Measurements from ENCODE around the gene PTPN4. TPM values are rescaled to one million over a fixed set of nuclear protein-coding genes. Genes with fewer than 3 reads are reported as not detected.

The PTPN4 gene
- total and polyA plus RNA-seq, 9 of the 15 experiments (the other 6 are each of a cell fraction or from before 2014, with no cell fraction given): 5.0 to 32.8 (median 27.3) TPM

- no peak for TF ChIP-seq ZMIZ1 (IDR thresholded peaks at IDR 0.05; ENCODE audit: low read depth in 2 of 2, low read length in 2 of 2)
- TF ChIP-seq HMBOX1 (IDR thresholded peaks at IDR 0.05): peak; percentile 91
- peak; percentile 95 for TF ChIP-seq FOSL1 (tag; conservative IDR thresholded peaks at IDR 0.05)
- no peak for TF ChIP-seq FOXJ2 (tag; IDR thresholded peaks at IDR 0.05)
- TF ChIP-seq NFYB (IDR thresholded peaks at IDR 0.05; ENCODE audit: extremely low read depth, insufficient read length): no peak
- no peak for TF ChIP-seq ZNF740 (CRISPR knock-in tag; IDR thresholded peaks at IDR 0.05)
- no peak for TF ChIP-seq ZNF740 (tag; IDR thresholded peaks at IDR 0.05)
- peak; percentile 85 for TF ChIP-seq JUND (IDR thresholded peaks at IDR 0.05; ENCODE audit: borderline replicate concordance, low read depth, low read length)
- TF ChIP-seq JUND (tag; IDR thresholded peaks at IDR 0.05; ENCODE audit: borderline replicate concordance, low read depth, low read length): peak; percentile 78; the same call in 2 of the 3 replicates
- no peak for TF ChIP-seq NR0B1 (IDR thresholded peaks at IDR 0.05; ENCODE audit: partially characterized antibody)
- peak; percentile 56; the same call in 1 of the 2 replicates for TF ChIP-seq JUN (IDR thresholded peaks at IDR 0.05; ENCODE audit: borderline replicate concordance, low read depth, low read length)
- TF ChIP-seq JUN (CRISPR knock-in tag; IDR thresholded peaks at IDR 0.05; ENCODE audit: borderline replicate concordance): no peak
- no peak for TF ChIP-seq DDX20 (tag; IDR thresholded peaks at IDR 0.05; ENCODE audit: low read depth)
- TF ChIP-seq MBD1 (CRISPR knock-in tag; IDR thresholded peaks at IDR 0.05): no peak
- no peak for TF ChIP-seq ZNF316 (IDR thresholded peaks at IDR 0.05)
- TF ChIP-seq CTBP1 (IDR thresholded peaks at IDR 0.05; ENCODE audit: borderline replicate concordance): 0 out of 2 replicates have a peak, but pooled peaks have one; percentile 13
- no peak for TF ChIP-seq PHTF2 (CRISPR knock-in tag; IDR thresholded peaks at IDR 0.05)
- TF ChIP-seq GATA2 (CRISPR knock-in tag; IDR thresholded peaks at IDR 0.05): no peak
- TF ChIP-seq SMARCE1 (IDR thresholded peaks at IDR 0.05): peak; percentile 88
- no peak for TF ChIP-seq CXXC5 (CRISPR knock-in tag; IDR thresholded peaks at IDR 0.05)
- peak; percentile 63 for TF ChIP-seq SMARCA4 (IDR thresholded peaks at IDR 0.05)
- no peak for TF ChIP-seq ZNF507 (tag; conservative IDR thresholded peaks at IDR 0.05)
Measured at GRCh38 chr2:119756837-119757236, 2.9 kb upstream of the PTPN4 start (continued).

Data from K562 (cell line).